Panc1 (cell line): ENCODE results near the gene SH3BP1. TPM values are rescaled to one million over a fixed set of nuclear protein-coding genes. Genes with fewer than 3 reads are reported as not detected.

ENCODE experiments used
- ATAC-seq: fragments of 200-7000 bp; cut with Tn5 transposase; 2 replicates; pipeline ENCODE4 v1.9.1; 2020; ENCODE audit warnings: mild to moderate bottlenecking, moderate library complexity
- BruUV-seq: library from RNA; stranded (reverse); fragments of 400-500 nt; replicated peaks from 2 replicates; lab custom pipeline; 2021; lab: Mats Ljungman, UMichigan
- CTCF ChIA-PET: fragments of 300-600 bp; sonication (Branson Sonifier 250); formaldehyde crosslinking; loops from one replicate; lab custom pipeline; 2022; ENCODE audit warnings: antibody characterized with exemption; lab: Charles Lee
- POLR2A ChIA-PET: fragments of 300-600 bp; sonication (Branson Sonifier 250); formaldehyde crosslinking; loops from one replicate; lab custom pipeline; 2022; ENCODE audit warnings: antibody characterized with exemption; lab: Charles Lee
- DNase-seq: peaks from one replicate; pipeline ENCODE4 v3.0.0-alpha.2; 2010; ENCODE audit warnings: low read depth, low spot score
- H3K27ac ChIP-seq: 2 replicates; pipeline ENCODE4 v1.5.1; 2011; ENCODE audit warnings: mild to moderate bottlenecking, low read length, inconsistent platforms
- H3K27me3 ChIP-seq: fragments of 200-500 bp; sonication (Bioruptor generic); 2 replicates; pipeline ENCODE4 v1.6.0; 2014; ENCODE audit warnings: low read length, inconsistent platforms; ENCODE audit not compliant: control insufficient read depth, insufficient read depth
- H3K36me3 ChIP-seq: fragments of 200-500 bp; sonication (Bioruptor generic); 2 replicates; pipeline ENCODE4 v1.5.1; 2014; ENCODE audit warnings: inconsistent platforms, mild to moderate bottlenecking, low read length, moderate library complexity; ENCODE audit not compliant: control insufficient read depth, insufficient read depth
- H3K4me1 ChIP-seq: 2 replicates; pipeline ENCODE4 v1.5.1; 2011; ENCODE audit warnings: inconsistent platforms, mild to moderate bottlenecking, low read length, moderate library complexity; ENCODE audit not compliant: control insufficient read depth, insufficient read depth
- H3K4me3 ChIP-seq, 2 experiments: 2 replicates each; pipeline ENCODE4 v1.5.1; 2011 to 2012; ENCODE audit warnings: low read depth in 2 of 2, low read length in 2 of 2, mild to moderate bottlenecking in 2 of 2, inconsistent platforms in 1 of 2, moderate library complexity in 1 of 2
- H3K9me3 ChIP-seq: fragments of 200-500 bp; sonication (Bioruptor generic); 2 replicates; pipeline ENCODE4 v1.5.1; 2014; ENCODE audit warnings: low read depth, mild to moderate bottlenecking, inconsistent platforms, low read length, moderate library complexity; ENCODE audit not compliant: control insufficient read depth, insufficient read depth
- CTCF ChIP-seq: fragments of 450-650 bp; IDR thresholded peaks from 2 replicates; pipeline ENCODE4 v1.5.1; 2017; ENCODE audit warnings: mild to moderate bottlenecking
- POLR2AphosphoS5 ChIP-seq: IDR thresholded peaks from 2 replicates; pipeline ENCODE4 v1.6.1; 2012; ENCODE audit warnings: mild to moderate bottlenecking, low read depth, low read length, moderate library complexity
- SIN3A ChIP-seq: IDR thresholded peaks from 2 replicates; pipeline ENCODE4 v1.6.1; 2012; ENCODE audit warnings: low read depth, mild to moderate bottlenecking, low read length, moderate library complexity, borderline replicate concordance; ENCODE audit not compliant: insufficient read depth
- TCF7L2 ChIP-seq: IDR thresholded peaks from 2 replicates; pipeline ENCODE4 v1.6.1; 2011; ENCODE audit warnings: mild to moderate bottlenecking, low read depth, low read length, inconsistent platforms
- in situ Hi-C: cut with HindIII; loops from 2 replicates; pipeline ENCODE4 v1.10.0; 2016; ENCODE audit warnings: low sequenced_read_pairs, low pct_unique_long_range_greater_than_20kb
- intact Hi-C: fragments of 100-400 bp; cut with micrococcal nuclease; formaldehyde crosslinking; loops from one replicate; pipeline ENCODE4 v1.10.0; 2022; ENCODE audit not compliant: unreplicated experiment
- total RNA-seq: library from RNA; stranded (reverse); gene quantifications from one replicate; pipeline ENCODE4 v1.2.1, GENCODE V29; 2021; ENCODE audit not compliant: unreplicated experiment
- TF ChIP-seq, protein P1 (sequence below), 2 experiments: IDR thresholded peaks; 2 replicates each; pipeline ENCODE4 v1.6.1; 2011 to 2012; ENCODE audit warnings: low read depth in 2 of 2, control low read depth in 1 of 2, low read length in 1 of 2, mild to moderate bottlenecking in 1 of 2, moderate library complexity in 1 of 2; ENCODE audit not compliant: insufficient read depth in 1 of 2

SH3BP1 gene
- total RNA-seq, 1 experiment from 2014 or later, result 6.8 TPM

GRCh38 chr22:37674951-37675929 lies 35.8 kb downstream of the SH3BP1 start, which contains the start of gene LGALS1:
TSS of gene LGALS1 (plus strand) at chr22:37675636. CDS start at chr22:37675703, 67 bp downstream.
- Histone ChIP-seq H3K9me3 (no peaks in the 10 kb centered on the region), H3K36me3 (no peaks in the 10 kb centered on the region), H3K27ac (peak within 1 kb of the TSS; percentile 87), H3K4me1 (peaks cover 21% of the 10 kb centered on the region), H3K27me3 (no peaks in the 10 kb centered on the region), H3K4me3 (peak within 1 kb of the TSS; percentile 70 to 84)
- intact Hi-C loops (no loop called here), in situ Hi-C loops (no loop called here)
- CTCF ChIA-PET, result interaction anchor here (1.6 kb wide), 1 partner anchor 32 kb away, joined by 8 read pairs; no protein-coding TSS in a partner anchor
- DNase-seq (peak; percentile 69), ATAC-seq (peak; percentile 86)
- TF ChIP-seq SIN3A (no peak; the same call in none of the 2 replicates), POLR2AphosphoS5 (peak; percentile 86)
- POLR2A ChIA-PET, result interaction anchor here (0.6 to 1.5 kb wide), 4 partner anchors 15 to 126 kb away, joined by 4 to 12 read pairs (median 8); no protein-coding TSS in a partner anchor
- no TSS peak for BruUV-seq

DNA sequence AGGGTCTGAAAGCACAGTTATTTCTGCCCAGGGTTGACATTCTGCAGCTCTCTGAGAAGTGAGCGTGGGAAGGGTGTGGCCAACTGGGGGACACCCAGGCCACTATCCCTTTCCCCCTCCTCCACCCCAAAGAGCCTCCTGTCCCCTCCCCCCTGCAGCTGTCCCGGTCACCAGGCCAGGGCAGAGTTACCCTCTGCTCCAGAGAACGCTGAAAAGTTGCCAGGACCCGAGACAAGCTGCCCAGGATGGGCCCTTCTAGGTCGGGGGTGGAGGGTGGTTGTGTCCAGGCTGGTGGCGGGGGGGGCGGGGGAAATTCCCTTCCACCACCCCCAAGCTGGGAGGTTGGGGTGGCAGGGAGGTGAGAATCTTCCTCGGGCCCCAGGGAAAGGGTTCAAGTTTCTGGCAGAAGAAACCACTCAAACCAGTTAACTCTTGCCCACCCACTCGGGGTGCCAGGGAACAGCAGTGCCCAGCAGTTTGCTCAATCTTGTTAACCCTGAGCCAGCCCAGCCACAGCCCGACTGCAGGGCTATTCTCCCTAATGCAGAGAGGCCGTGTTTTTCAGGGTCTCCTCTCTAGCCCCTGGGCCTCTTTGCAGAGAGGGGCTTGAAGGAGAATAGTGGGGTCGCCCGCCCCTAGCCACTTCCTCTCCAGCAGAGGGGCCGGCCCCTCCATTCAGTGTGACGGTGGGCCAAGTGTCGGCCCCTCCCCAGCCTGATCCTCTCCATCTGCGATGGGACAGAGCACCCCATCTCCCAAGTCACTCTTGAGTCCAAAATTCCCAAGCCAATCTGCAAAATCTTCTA lies 36.7 kb downstream of the SH3BP1 start:
- no peak for DNase-seq
- no peaks in the 10 kb centered on the region for H3K36me3 ChIP-seq
- H3K27me3 ChIP-seq, result no peaks in the 10 kb centered on the region
- peak; percentile 24 for ATAC-seq
- peak overlapping the region; percentile 70 to 84 for H3K4me3 ChIP-seq
- intact Hi-C loops, result no loop called here
- peak overlapping the region; percentile 85 for H3K27ac ChIP-seq
- H3K4me1 ChIP-seq, result peaks cover 28% of the 10 kb centered on the region
- no peaks in the 10 kb centered on the region for H3K9me3 ChIP-seq
- TSS peak; percentile 85 for BruUV-seq
- TF ChIP-seq POLR2AphosphoS5, result no peak; the same call in none of the 2 replicates
- TF ChIP-seq, protein P1, sequence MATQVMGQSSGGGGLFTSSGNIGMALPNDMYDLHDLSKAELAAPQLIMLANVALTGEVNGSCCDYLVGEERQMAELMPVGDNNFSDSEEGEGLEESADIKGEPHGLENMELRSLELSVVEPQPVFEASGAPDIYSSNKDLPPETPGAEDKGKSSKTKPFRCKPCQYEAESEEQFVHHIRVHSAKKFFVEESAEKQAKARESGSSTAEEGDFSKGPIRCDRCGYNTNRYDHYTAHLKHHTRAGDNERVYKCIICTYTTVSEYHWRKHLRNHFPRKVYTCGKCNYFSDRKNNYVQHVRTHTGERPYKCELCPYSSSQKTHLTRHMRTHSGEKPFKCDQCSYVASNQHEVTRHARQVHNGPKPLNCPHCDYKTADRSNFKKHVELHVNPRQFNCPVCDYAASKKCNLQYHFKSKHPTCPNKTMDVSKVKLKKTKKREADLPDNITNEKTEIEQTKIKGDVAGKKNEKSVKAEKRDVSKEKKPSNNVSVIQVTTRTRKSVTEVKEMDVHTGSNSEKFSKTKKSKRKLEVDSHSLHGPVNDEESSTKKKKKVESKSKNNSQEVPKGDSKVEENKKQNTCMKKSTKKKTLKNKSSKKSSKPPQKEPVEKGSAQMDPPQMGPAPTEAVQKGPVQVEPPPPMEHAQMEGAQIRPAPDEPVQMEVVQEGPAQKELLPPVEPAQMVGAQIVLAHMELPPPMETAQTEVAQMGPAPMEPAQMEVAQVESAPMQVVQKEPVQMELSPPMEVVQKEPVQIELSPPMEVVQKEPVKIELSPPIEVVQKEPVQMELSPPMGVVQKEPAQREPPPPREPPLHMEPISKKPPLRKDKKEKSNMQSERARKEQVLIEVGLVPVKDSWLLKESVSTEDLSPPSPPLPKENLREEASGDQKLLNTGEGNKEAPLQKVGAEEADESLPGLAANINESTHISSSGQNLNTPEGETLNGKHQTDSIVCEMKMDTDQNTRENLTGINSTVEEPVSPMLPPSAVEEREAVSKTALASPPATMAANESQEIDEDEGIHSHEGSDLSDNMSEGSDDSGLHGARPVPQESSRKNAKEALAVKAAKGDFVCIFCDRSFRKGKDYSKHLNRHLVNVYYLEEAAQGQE (IDR thresholded peaks at IDR 0.05; ENCODE audit: insufficient read depth in 1 of 2, low read depth in 2 of 2, low read length in 1 of 2), result no peak
- TF ChIP-seq SIN3A, result 0 out of 2 replicates have a peak, but pooled peaks have one; percentile 25
- no peak for TF ChIP-seq CTCF
- TF ChIP-seq TCF7L2, result no peak
- ChIA-PET POLR2A (interaction anchor here (0.6 to 1.5 kb wide), 3 partner anchors 15 to 125 kb away, joined by 4 to 12 read pairs (median 7); no protein-coding TSS in a partner anchor), CTCF (interaction anchor here (1.6 kb wide), 1 partner anchor 33 kb away, joined by 8 read pairs; no protein-coding TSS in a partner anchor)
- in situ Hi-C loops, result no loop called here
